ENCODE data around the gene TSC22D1.

The TSC22D1 gene

GRCh38 chr13:44575741-44576350 is at the start of gene TSC22D1:
TSC22D1 (minus strand) TSS chr13:44576330; CDS start chr13:44576074, 256 bp downstream.
- peak; percentile 53 for DNase-seq (ENCODE audit: low read depth, low spot score)
- no peak for TF ChIP-seq CTCF (IDR thresholded peaks at IDR 0.05; ENCODE audit: low read depth, low read length)
- in situ Hi-C loops (cut with HindIII; ENCODE audit: low sequenced_read_pairs), result no loop called here
- peak within 1 kb of the TSS; percentile 77 for H3K4me3 ChIP-seq (ENCODE audit: low read depth, low read length)

GRCh38 chr13:44622708-44623107 is 46.6 kb upstream of the TSC22D1 start:
- DNase-seq (ENCODE audit: low read depth, low spot score), result no peak
- no peak overlapping the region for H3K4me3 ChIP-seq (ENCODE audit: low read depth, low read length)
- in situ Hi-C loops (cut with HindIII; ENCODE audit: low sequenced_read_pairs), result no loop called here
- TF ChIP-seq CTCF (IDR thresholded peaks at IDR 0.05; ENCODE audit: low read depth, low read length), result no peak

- in situ Hi-C loops (cut with HindIII; ENCODE audit: low sequenced_read_pairs), result no loop called here
- no peak for TF ChIP-seq CTCF (IDR thresholded peaks at IDR 0.05; ENCODE audit: low read depth, low read length)
- DNase-seq (ENCODE audit: low read depth, low spot score), result no peak
- no peak overlapping the region for H3K4me3 ChIP-seq (ENCODE audit: low read depth, low read length)
Observed at GRCh38 chr13:44622261-44622660, 46.1 kb upstream of the TSC22D1 start.

GRCh38 chr13:44620057-44620456 is 43.9 kb upstream of the TSC22D1 start:
- peak; percentile 13 for DNase-seq (ENCODE audit: low read depth, low spot score)
- H3K4me3 ChIP-seq (ENCODE audit: low read depth, low read length), result no peak overlapping the region
- TF ChIP-seq CTCF (IDR thresholded peaks at IDR 0.05; ENCODE audit: low read depth, low read length), result no peak
- in situ Hi-C loops (cut with HindIII; ENCODE audit: low sequenced_read_pairs), result no loop called here

- no peak for DNase-seq (ENCODE audit: low read depth, low spot score)
- H3K4me3 ChIP-seq (ENCODE audit: low read depth, low read length), result no peak overlapping the region
- in situ Hi-C loops (cut with HindIII; ENCODE audit: low sequenced_read_pairs), result no loop called here
- no peak for TF ChIP-seq CTCF (IDR thresholded peaks at IDR 0.05; ENCODE audit: low read depth, low read length)
Observed at GRCh38 chr13:44619651-44620050, 43.5 kb upstream of the TSC22D1 start.

- TF ChIP-seq CTCF (IDR thresholded peaks at IDR 0.05; ENCODE audit: low read depth, low read length), result no peak
- in situ Hi-C loops (cut with HindIII; ENCODE audit: low sequenced_read_pairs), result no loop called here
Observed at GRCh38 chr13:44618326-44618725, 42.2 kb upstream of the TSC22D1 start.

More at GRCh38 chr13:44618326-44618725, 42.2 kb upstream of the TSC22D1 start:
- no peak overlapping the region for H3K4me3 ChIP-seq (ENCODE audit: low read depth, low read length)
- DNase-seq (ENCODE audit: low read depth, low spot score), result peak; percentile 78

Data from astrocyte of the spinal cord (primary cell).